Measurements from ENCODE around the gene STT3B. TPM values are rescaled to one million over a fixed set of nuclear protein-coding genes. Genes with fewer than 3 reads are reported as not detected.

The STT3B gene
- total RNA-seq, 1 experiment from 2014 or later: 149 TPM

DNA sequence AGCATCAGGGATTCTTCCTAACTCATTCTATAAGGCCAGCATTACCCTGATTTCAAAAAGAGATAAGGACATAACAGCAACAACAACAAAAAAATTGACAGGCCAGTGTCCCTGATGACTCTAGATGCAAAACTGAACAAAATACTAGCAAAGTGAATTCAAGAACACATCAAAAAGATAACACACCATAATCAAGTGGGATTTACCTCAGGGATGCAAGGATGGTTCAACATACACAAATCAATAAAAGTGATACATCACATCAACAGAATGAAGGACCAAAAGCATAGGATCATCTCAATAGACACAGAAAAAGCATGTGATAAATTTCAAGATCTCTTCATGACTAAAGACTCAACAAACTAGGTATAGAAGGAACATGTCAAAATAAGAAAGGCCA lies 119.6 kb downstream of the STT3B start:
- no peak overlapping the region for H3K4me3 ChIP-seq (ENCODE audit: low read length)
- H3K9ac ChIP-seq (ENCODE audit: low read length): no peak overlapping the region
- no peak overlapping the region for H3K4me2 ChIP-seq (ENCODE audit: low read length)
- no peak overlapping the region for H3K27ac ChIP-seq (ENCODE audit: low read length)
- BruUV-seq (replicated peaks): no TSS peak
- ChIA-PET POLR2A (ENCODE audit: unreplicated experiment) (no interaction called here), CTCF (no interaction called here)
- H3K79me2 ChIP-seq (ENCODE audit: low read length): no peaks in the 10 kb centered on the region
- no peaks in the 10 kb centered on the region for H3K9me2 ChIP-seq (replicated peaks; ENCODE audit: low read length)
- no peaks in the 10 kb centered on the region for H4K20me1 ChIP-seq (ENCODE audit: low read length)
- intact Hi-C loops (cut with micrococcal nuclease): no loop called here
- no peak for DNase-seq
- peaks cover 31% of the 10 kb centered on the region for H3K9me3 ChIP-seq (ENCODE audit: low read length)
- no peaks in the 10 kb centered on the region for H3K27me3 ChIP-seq (ENCODE audit: low read length)
- no peak for ATAC-seq
- no peaks in the 10 kb centered on the region for H3K4me1 ChIP-seq (ENCODE audit: insufficient read depth, low read length)
- TF ChIP-seq EZH2phosphoT487 (IDR thresholded peaks at IDR 0.05; ENCODE audit: borderline replicate concordance, low read length) (no peak), EZH2 (IDR thresholded peaks at IDR 0.05; ENCODE audit: low read length, unreplicated experiment) (no peak)
- TF ChIP-seq, protein P1, sequence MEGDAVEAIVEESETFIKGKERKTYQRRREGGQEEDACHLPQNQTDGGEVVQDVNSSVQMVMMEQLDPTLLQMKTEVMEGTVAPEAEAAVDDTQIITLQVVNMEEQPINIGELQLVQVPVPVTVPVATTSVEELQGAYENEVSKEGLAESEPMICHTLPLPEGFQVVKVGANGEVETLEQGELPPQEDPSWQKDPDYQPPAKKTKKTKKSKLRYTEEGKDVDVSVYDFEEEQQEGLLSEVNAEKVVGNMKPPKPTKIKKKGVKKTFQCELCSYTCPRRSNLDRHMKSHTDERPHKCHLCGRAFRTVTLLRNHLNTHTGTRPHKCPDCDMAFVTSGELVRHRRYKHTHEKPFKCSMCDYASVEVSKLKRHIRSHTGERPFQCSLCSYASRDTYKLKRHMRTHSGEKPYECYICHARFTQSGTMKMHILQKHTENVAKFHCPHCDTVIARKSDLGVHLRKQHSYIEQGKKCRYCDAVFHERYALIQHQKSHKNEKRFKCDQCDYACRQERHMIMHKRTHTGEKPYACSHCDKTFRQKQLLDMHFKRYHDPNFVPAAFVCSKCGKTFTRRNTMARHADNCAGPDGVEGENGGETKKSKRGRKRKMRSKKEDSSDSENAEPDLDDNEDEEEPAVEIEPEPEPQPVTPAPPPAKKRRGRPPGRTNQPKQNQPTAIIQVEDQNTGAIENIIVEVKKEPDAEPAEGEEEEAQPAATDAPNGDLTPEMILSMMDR (conservative IDR thresholded peaks at IDR 0.05; ENCODE audit: low read depth, low read length): no peak
- H3F3A ChIP-seq (ENCODE audit: low read length, unreplicated experiment): no peaks in the 10 kb centered on the region
- peaks cover 59% of the 10 kb centered on the region for H3K36me3 ChIP-seq (ENCODE audit: low read depth, low read length)
- H2AFZ ChIP-seq (ENCODE audit: low read length): no peak overlapping the region

DNA sequence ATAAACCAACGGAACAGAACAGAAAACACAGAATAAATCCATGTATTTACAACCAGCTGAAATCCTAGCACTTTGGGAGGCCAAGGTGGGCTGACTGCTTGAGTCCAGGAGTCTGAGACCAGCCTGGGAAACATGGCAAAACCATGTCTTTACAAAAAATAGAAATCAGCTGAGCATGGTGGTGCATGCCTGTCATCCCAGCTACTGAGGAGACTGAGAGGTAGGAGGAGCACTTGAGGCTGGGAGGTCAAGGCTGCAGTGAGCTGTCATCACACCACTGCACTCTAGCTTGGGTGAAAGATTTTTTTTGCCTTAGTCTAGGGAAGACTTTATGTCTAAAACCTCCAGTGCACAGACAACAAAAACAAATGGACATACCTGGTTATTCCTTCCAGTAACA lies 120.7 kb downstream of the STT3B start:
- Histone ChIP-seq H3K79me2 (ENCODE audit: low read length) (no peaks in the 10 kb centered on the region), H3K36me3 (ENCODE audit: low read depth, low read length) (peaks cover 47% of the 10 kb centered on the region; the same call in 1 of the 2 replicates), H3K4me2 (ENCODE audit: low read length) (no peak overlapping the region), H3F3A (ENCODE audit: low read length, unreplicated experiment) (no peaks in the 10 kb centered on the region), H3K27me3 (ENCODE audit: low read length) (no peaks in the 10 kb centered on the region), H3K27ac (ENCODE audit: low read length) (no peak overlapping the region), H3K9me3 (ENCODE audit: low read length) (peaks cover 31% of the 10 kb centered on the region), H4K20me1 (ENCODE audit: low read length) (no peaks in the 10 kb centered on the region), H3K4me3 (ENCODE audit: low read length) (no peak overlapping the region), H3K9me2 (replicated peaks; ENCODE audit: low read length) (no peaks in the 10 kb centered on the region), H3K9ac (ENCODE audit: low read length) (no peak overlapping the region), H2AFZ (ENCODE audit: low read length) (no peak overlapping the region), H3K4me1 (ENCODE audit: insufficient read depth, low read length) (no peaks in the 10 kb centered on the region)
- DNase-seq: no peak
- CTCF ChIA-PET: interaction anchor here (0.6 kb wide), 1 partner anchor 328 kb away, joined by 3 read pairs; the partner anchor contains the start of genes OSBPL10 and ZNF860
- intact Hi-C loops (cut with micrococcal nuclease): no loop called here
- no peak for ATAC-seq
- POLR2A ChIA-PET (ENCODE audit: unreplicated experiment): no interaction called here
- no TSS peak for BruUV-seq (replicated peaks)
- TF ChIP-seq EZH2 (IDR thresholded peaks at IDR 0.05; ENCODE audit: low read length, unreplicated experiment) (no peak), EZH2phosphoT487 (IDR thresholded peaks at IDR 0.05; ENCODE audit: borderline replicate concordance, low read length) (no peak)
- TF ChIP-seq, protein P1 (conservative IDR thresholded peaks at IDR 0.05; ENCODE audit: low read depth, low read length): no peak

DNA sequence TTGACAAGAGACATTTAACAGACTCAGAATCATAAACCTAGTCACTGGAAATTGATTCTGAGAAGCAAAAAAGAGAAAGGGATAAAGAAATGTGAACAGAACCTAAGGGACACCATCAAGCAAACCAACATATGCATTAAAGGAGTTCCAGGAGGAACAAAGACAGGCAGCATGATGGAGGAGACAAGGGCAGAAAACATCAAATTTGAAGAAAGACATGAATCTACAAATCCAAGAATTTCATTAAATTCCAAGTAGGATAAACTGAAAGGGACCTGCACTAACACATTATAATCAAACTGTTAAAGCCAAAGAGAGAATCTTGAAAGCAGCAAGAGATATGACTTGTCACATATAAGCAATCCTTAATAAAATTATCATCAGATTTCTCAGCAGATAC lies 122.3 kb downstream of the STT3B start:
- no peak overlapping the region for H3K9ac ChIP-seq (ENCODE audit: low read length)
- H3K4me2 ChIP-seq (ENCODE audit: low read length): no peak overlapping the region
- H3K27me3 ChIP-seq (ENCODE audit: low read length): no peaks in the 10 kb centered on the region
- H3K79me2 ChIP-seq (ENCODE audit: low read length): no peaks in the 10 kb centered on the region
- intact Hi-C loops (cut with micrococcal nuclease): no loop called here
- no peaks in the 10 kb centered on the region for H3K9me2 ChIP-seq (replicated peaks; ENCODE audit: low read length)
- H3K27ac ChIP-seq (ENCODE audit: low read length): no peak overlapping the region
- peaks cover 32% of the 10 kb centered on the region; the same call in 1 of the 2 replicates for H3K36me3 ChIP-seq (ENCODE audit: low read depth, low read length)
- H4K20me1 ChIP-seq (ENCODE audit: low read length): no peaks in the 10 kb centered on the region
- no peak for DNase-seq
- H3K4me3 ChIP-seq (ENCODE audit: low read length): no peak overlapping the region
- H3F3A ChIP-seq (ENCODE audit: low read length, unreplicated experiment): no peaks in the 10 kb centered on the region
- no peaks in the 10 kb centered on the region for H3K4me1 ChIP-seq (ENCODE audit: insufficient read depth, low read length)
- ChIA-PET CTCF (no interaction called here), POLR2A (ENCODE audit: unreplicated experiment) (no interaction called here)
- H2AFZ ChIP-seq (ENCODE audit: low read length): no peak overlapping the region
- no TSS peak for BruUV-seq (replicated peaks)
- no peak for ATAC-seq
- TF ChIP-seq EZH2phosphoT487 (IDR thresholded peaks at IDR 0.05; ENCODE audit: borderline replicate concordance, low read length) (no peak), EZH2 (IDR thresholded peaks at IDR 0.05; ENCODE audit: low read length, unreplicated experiment) (no peak)
- TF ChIP-seq, protein P1 (conservative IDR thresholded peaks at IDR 0.05; ENCODE audit: low read depth, low read length): no peak
- H3K9me3 ChIP-seq (ENCODE audit: low read length): peaks cover 18% of the 10 kb centered on the region
